HTERT RPE-1 (cell line): ENCODE results near the gene PCGF2.

Experiments
- in situ Hi-C: fragments of 300-500 bp; cut with MboI; formaldehyde crosslinking; loops from 4 replicates; pipeline ENCODE4 v1.14.3; 2020; ENCODE audit warnings: low sequenced_read_pairs

PCGF2 gene

GRCh38 chr17:38704606-38705522 lies 43.3 kb downstream of the PCGF2 start, which contains the start of gene MLLT6:
TSS of gene MLLT6 (plus strand) at chr17:38705273. CDS start at chr17:38705633, 360 bp downstream.
- in situ Hi-C loops = no loop called here

- in situ Hi-C loops = no loop called here
Observed at GRCh38 chr17:38703742-38704605, 44.2 kb downstream of the PCGF2 start.

- in situ Hi-C loops = no loop called here
Observed at GRCh38 chr17:38702916-38703741, 45.0 kb downstream of the PCGF2 start.

- in situ Hi-C loops = no loop called here
Observed at GRCh38 chr17:38702166-38702915, 45.8 kb downstream of the PCGF2 start.

GRCh38 chr17:38701504-38702165 lies 46.5 kb downstream of the PCGF2 start:
- in situ Hi-C loops = no loop called here

GRCh38 chr17:38698760-38699159 lies 49.4 kb downstream of the PCGF2 start:
- in situ Hi-C loops = no loop called here

- in situ Hi-C loops = no loop called here
Observed at GRCh38 chr17:38697061-38697820, 50.9 kb downstream of the PCGF2 start.

GRCh38 chr17:38693700-38694329 lies 54.3 kb downstream of the PCGF2 start:
- in situ Hi-C loops = no loop called here

GRCh38 chr17:38691154-38691553 lies 57.0 kb downstream of the PCGF2 start:
- in situ Hi-C loops = no loop called here

- in situ Hi-C loops = no loop called here
Observed at GRCh38 chr17:38690386-38690785, 57.8 kb downstream of the PCGF2 start.

- in situ Hi-C loops = no loop called here
Observed at GRCh38 chr17:38687286-38687685, 60.9 kb downstream of the PCGF2 start.

GRCh38 chr17:38685491-38685890 lies 62.6 kb downstream of the PCGF2 start:
- in situ Hi-C loops = no loop called here
